Neural progenitor cell (in vitro differentiated cells): ENCODE data around the gene IL6R.

Experiments used
- EZH2 ChIP-seq: fragments of 200-600 bp; sonication (generic); IDR thresholded peaks from 2 replicates; pipeline ENCODE4 v1.6.1; 2017; ENCODE audit warnings: antibody characterized with exemption, mild to moderate bottlenecking, moderate library complexity
- TF ChIP-seq, protein P1 (sequence below): fragments of 200-600 bp; sonication (generic); IDR thresholded peaks from 2 replicates; pipeline ENCODE4 v1.5.1; 2017; ENCODE audit warnings: antibody characterized with exemption, mild to moderate bottlenecking

DNA sequence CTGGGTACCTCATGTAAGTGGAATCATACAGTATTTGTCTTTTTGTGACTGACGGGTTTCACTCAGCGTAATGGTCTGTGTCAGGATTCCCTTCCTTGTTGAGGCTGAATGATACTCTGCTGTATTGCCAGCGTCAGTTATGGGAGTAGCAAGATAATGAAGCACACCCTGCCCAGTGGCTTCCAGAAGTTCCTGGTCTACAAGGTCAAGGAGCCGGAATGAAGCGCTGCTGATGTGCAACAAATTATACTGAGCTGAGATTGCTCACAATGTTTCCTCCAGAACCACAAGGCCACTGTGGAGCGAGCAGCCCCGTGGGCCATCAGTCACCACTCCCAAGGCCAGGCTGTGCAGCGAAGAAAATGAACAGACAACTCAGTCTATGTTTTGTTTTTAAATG is 72.9 kb downstream of the IL6R start:
- TF ChIP-seq, protein P1, sequence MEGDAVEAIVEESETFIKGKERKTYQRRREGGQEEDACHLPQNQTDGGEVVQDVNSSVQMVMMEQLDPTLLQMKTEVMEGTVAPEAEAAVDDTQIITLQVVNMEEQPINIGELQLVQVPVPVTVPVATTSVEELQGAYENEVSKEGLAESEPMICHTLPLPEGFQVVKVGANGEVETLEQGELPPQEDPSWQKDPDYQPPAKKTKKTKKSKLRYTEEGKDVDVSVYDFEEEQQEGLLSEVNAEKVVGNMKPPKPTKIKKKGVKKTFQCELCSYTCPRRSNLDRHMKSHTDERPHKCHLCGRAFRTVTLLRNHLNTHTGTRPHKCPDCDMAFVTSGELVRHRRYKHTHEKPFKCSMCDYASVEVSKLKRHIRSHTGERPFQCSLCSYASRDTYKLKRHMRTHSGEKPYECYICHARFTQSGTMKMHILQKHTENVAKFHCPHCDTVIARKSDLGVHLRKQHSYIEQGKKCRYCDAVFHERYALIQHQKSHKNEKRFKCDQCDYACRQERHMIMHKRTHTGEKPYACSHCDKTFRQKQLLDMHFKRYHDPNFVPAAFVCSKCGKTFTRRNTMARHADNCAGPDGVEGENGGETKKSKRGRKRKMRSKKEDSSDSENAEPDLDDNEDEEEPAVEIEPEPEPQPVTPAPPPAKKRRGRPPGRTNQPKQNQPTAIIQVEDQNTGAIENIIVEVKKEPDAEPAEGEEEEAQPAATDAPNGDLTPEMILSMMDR = no peak
- no peak for TF ChIP-seq EZH2
